MCF 10A (cell line): ENCODE data around the gene MYO18B. TPM values are rescaled to one million over a fixed set of nuclear protein-coding genes. Genes with fewer than 3 reads are reported as not detected.

Source experiments
- BruUV-seq: library from RNA; stranded (reverse); fragments of 400-500 nt; replicated peaks from 2 replicates; lab custom pipeline; 2021; lab: Mats Ljungman, UMichigan
- CTCF ChIA-PET: fragments of 300-600 bp; sonication (Branson Sonifier 250); formaldehyde crosslinking; extraction: SDS; loops from one replicate; lab custom pipeline; 2021; ENCODE audit warnings: antibody characterized with exemption, inconsistent platforms; lab: Yijun Ruan, JAX
- POLR2A ChIA-PET: fragments of 300-600, 350-650 bp; sonication (Branson Sonifier 250); formaldehyde crosslinking; extraction: SDS; loops from one replicate; lab custom pipeline; 2020; ENCODE audit warnings: antibody characterized with exemption, inconsistent platforms; lab: Yijun Ruan, JAX
- DNase-seq: peaks from one replicate; pipeline ENCODE4 v3.0.0-alpha.2; 2018; ENCODE audit not compliant: unreplicated experiment
- H3K27ac Mint-ChIP-seq: one replicate; pipeline ENCODE4 v1.8.0; 2022; ENCODE audit warnings: mild to moderate bottlenecking, low read depth, mixed read lengths; ENCODE audit not compliant: unreplicated experiment
- H3K27me3 Mint-ChIP-seq: one replicate; pipeline ENCODE4 v1.8.0; 2022; ENCODE audit warnings: mixed read lengths; ENCODE audit not compliant: insufficient read depth, unreplicated experiment
- H3K36me3 Mint-ChIP-seq: one replicate; pipeline ENCODE4 v1.8.0; 2022; ENCODE audit warnings: mild to moderate bottlenecking, moderate library complexity, mixed read lengths; ENCODE audit not compliant: insufficient read depth, unreplicated experiment
- H3K4me1 Mint-ChIP-seq: one replicate; pipeline ENCODE4 v1.8.0; 2022; ENCODE audit warnings: mixed read lengths; ENCODE audit not compliant: insufficient read depth, unreplicated experiment
- H3K4me3 Mint-ChIP-seq: one replicate; pipeline ENCODE4 v1.8.0; 2022; ENCODE audit warnings: mild to moderate bottlenecking, moderate library complexity, mixed read lengths; ENCODE audit not compliant: unreplicated experiment
- H3K9me3 Mint-ChIP-seq: one replicate; pipeline ENCODE4 v1.8.0; 2022; ENCODE audit warnings: mixed read lengths; ENCODE audit not compliant: unreplicated experiment
- CTCF ChIP-seq: fragments of 200-600 bp; IDR thresholded peaks from one replicate; pipeline ENCODE4 v1.8.0; 2022; ENCODE audit warnings: antibody characterized with exemption, mild to moderate bottlenecking; ENCODE audit not compliant: unreplicated experiment
- intact Hi-C: fragments of 100-400 bp; cut with micrococcal nuclease; formaldehyde crosslinking; loops from 2 replicates; pipeline ENCODE4 v1.14.1; 2022
- total RNA-seq: library from RNA; stranded (reverse); gene quantifications from 2 replicates; pipeline ENCODE4 v1.2.3, GENCODE V29; 2022

The MYO18B gene
- total RNA-seq, 1 experiment from 2014 or later = 0.07 TPM

DNA sequence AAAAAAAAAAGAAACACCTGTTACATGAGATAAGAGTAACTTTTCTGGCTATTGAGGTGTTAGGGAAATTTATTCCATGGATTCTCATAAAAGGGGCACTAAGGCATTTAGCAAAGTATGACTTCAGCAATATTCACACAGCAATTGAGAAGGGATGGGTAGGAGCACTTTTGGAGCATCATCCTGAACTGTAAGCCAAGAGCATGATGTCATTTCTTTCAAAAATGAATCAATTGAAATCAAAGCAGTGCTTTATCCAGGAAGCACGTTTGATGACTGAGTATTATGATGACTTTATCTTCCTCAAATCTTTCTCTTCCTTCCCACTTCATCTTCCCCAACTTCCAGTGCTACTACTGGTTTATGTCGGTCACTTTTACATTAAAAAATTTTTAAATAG, 140.4 kb downstream of the MYO18B start:
- intact Hi-C loops = no loop called here
- TF ChIP-seq CTCF = no peak
- peaks cover 57% of the 10 kb centered on the region for H3K27me3 Mint-ChIP-seq
- H3K27ac Mint-ChIP-seq = no peak overlapping the region
- no peaks in the 10 kb centered on the region for H3K36me3 Mint-ChIP-seq
- no peak for DNase-seq
- no TSS peak for BruUV-seq
- H3K4me1 Mint-ChIP-seq = no peaks in the 10 kb centered on the region
- ChIA-PET POLR2A (no interaction called here), CTCF (interaction anchor here (1.1 kb wide), 1 partner anchor 74 kb away, joined by 3 read pairs; no protein-coding TSS in a partner anchor)
- no peak overlapping the region for H3K4me3 Mint-ChIP-seq
- no peaks in the 10 kb centered on the region for H3K9me3 Mint-ChIP-seq

DNA sequence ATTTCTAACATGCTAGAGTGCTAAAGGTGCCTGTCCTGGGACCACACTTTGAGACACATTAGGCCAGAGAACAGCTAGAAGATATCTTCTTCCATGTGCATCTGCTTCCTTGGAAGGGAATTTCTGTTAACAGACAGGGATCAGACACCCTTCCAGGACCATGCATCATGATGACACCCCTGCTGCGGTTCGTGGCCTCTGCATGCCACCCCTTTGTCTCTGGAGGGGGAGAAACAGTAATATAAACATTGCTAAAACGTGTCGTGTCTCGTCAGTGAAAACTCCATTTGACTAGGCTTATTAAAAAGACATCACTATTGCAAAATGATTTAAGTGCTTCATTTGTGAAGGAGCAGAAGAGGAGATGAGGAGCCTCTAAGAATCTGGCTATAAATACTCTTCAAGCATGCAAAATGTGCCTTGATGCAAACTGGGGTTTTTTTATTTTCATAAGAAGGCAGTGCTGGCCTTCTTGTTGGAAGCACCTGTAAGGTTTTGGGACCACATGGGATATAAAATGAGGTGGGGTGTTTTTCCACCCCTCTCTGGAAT, 141.6 kb downstream of the MYO18B start:
- no peak for DNase-seq
- H3K27ac Mint-ChIP-seq = no peak overlapping the region
- no peak for TF ChIP-seq CTCF
- no peak overlapping the region for H3K4me3 Mint-ChIP-seq
- H3K27me3 Mint-ChIP-seq = peaks cover 59% of the 10 kb centered on the region
- ChIA-PET CTCF (interaction anchor here (0.9 kb wide), 1 partner anchor 90 kb away, joined by 4 read pairs; no protein-coding TSS in a partner anchor), POLR2A (no interaction called here)
- intact Hi-C loops = no loop called here
- no peaks in the 10 kb centered on the region for H3K4me1 Mint-ChIP-seq
- H3K36me3 Mint-ChIP-seq = no peaks in the 10 kb centered on the region
- H3K9me3 Mint-ChIP-seq = no peaks in the 10 kb centered on the region
- BruUV-seq = no TSS peak

GRCh38 chr22:25884121-25884520, 142.1 kb downstream of the MYO18B start:
- intact Hi-C loops = no loop called here
- no peak overlapping the region for H3K27ac Mint-ChIP-seq
- H3K27me3 Mint-ChIP-seq = peaks cover 60% of the 10 kb centered on the region
- POLR2A ChIA-PET = no interaction called here
- no TSS peak for BruUV-seq
- CTCF ChIA-PET = interaction anchor here (0.9 kb wide), 1 partner anchor 91 kb away, joined by 4 read pairs; no protein-coding TSS in a partner anchor
- H3K9me3 Mint-ChIP-seq = no peaks in the 10 kb centered on the region
- DNase-seq = no peak
- no peaks in the 10 kb centered on the region for H3K4me1 Mint-ChIP-seq
- H3K4me3 Mint-ChIP-seq = no peak overlapping the region
- no peak for TF ChIP-seq CTCF
- H3K36me3 Mint-ChIP-seq = no peaks in the 10 kb centered on the region

DNA sequence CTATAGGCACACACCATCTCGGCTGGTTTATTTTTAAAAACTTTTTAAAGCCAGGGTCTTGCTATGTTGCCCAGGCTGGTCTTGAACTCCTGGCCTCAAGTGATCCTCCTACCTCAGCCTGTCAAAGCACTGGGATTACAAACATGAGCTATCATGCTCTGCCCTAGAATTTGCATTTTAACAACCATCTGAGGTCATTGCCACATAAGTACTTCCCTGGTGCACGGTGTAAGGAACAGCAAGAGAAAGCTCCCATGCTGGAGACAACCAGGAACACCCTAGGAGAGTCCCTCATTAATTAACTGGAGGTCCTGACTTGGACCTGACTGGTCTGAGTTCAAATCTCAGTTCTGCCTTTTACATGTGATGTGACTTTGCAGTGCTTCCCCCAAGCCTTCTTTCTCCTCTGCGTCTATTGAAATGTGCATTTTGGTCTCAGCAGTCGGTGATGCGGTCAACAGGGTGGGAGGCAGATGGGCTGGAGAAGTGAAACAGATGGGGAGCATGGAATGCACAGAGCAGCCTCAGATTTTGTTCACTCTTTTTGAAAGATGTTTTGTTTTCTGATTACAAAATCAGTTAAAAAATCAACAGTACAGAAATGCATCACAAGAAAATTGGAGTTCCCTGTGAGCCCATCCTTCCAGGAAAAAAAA, 146.5 kb downstream of the MYO18B start:
- no peak overlapping the region for H3K4me3 Mint-ChIP-seq
- TF ChIP-seq CTCF = no peak
- no peaks in the 10 kb centered on the region for H3K36me3 Mint-ChIP-seq
- DNase-seq = no peak
- H3K27ac Mint-ChIP-seq = no peak overlapping the region
- no TSS peak for BruUV-seq
- ChIA-PET CTCF (no interaction called here), POLR2A (no interaction called here)
- H3K27me3 Mint-ChIP-seq = peaks cover 60% of the 10 kb centered on the region
- H3K9me3 Mint-ChIP-seq = no peaks in the 10 kb centered on the region
- intact Hi-C loops = no loop called here
- no peaks in the 10 kb centered on the region for H3K4me1 Mint-ChIP-seq
